ENCODE data around the gene BZW2.

The BZW2 gene

DNA sequence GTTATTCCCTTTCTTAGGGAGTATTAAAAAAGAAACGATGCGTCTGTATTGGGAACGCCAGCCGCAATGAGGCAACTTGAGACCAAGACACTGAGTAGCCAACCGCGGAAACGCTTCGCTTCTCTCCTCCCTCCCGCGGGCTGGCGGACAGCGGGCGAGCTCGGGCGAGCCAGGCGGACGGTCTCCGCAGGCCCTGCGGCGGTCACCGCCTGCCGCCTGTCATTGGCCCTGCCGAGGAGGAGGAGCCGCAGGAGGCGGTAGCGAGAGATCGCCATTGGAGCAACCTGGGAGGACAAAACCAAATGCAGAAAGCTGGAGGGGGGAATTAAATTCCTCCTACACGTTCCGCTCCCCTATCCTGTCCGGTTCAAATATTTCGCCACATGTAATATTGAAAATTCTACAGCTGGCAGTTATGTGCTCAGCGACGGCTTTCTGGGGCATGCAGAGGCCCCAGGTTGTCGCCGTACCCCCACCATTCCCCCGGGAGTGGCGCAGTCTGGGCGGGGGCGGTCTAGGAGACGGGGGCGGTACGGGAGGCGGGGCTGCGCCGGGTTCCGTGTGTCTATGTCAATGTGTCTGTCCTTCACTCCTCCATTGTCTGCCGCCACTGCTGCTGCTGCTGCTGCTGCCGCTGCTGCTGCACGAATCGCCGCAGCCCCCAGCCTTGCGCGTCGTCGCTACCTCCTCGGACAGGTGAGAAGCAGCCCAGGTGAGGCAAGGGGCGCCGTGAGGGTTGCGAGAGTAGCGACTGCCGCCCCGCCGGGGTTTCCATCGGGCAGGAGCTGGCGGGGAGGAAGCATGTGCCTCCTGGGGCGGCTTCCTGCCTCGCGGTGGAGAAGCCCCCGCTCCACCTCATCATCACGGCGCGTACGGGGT, at the start of gene BZW2, which contains the start of gene ANKMY2:
Gene BZW2, plus strand, starts transcription at position 589 of the 879 bp plus-strand sequence. CDS start 19,263 bp downstream, outside the sequence.
Gene ANKMY2, minus strand, starts transcription at position 162 of the 879 bp plus-strand sequence. CDS start 181 bp downstream, outside the sequence.
- peak; percentile 73 for DNase-seq

DNA sequence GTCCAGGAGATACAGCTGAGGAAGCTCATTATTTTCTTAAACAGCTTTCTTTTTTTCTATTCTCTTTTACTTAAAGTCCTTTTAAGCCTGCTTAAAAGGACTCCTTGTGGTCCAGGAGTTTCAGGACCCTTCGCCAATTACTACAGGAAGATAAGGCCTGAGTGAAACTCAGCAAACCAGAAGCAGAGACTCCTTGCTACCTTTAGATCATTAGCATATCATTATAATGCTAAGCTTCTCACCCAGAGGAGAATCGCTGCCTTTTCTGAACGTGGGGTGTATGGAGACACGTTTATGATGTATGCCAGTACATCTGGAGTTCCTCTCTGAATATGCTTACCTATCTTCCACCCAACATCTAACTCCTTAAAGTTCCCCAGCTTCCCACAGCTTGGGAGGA, 48.0 kb upstream of the BZW2 start:
- DNase-seq, result no peak

DNA sequence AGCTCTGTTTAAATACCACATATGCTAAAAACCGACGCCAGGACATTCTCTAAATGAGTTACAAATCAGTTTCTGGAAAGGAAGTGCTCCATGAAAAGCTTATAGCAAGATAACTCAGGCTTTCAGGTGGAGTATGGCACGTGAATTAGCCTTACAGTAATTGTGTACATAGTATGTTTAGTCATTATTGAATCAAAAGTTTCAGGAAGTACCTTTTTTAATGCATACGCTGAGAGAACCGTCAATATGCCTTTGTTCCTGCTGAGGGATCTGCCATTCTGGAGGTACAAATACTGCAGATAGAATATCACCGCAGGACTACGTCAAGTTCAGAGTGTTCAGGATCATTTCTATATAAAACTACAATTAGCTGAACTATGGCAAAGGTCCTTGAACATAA, 46.1 kb upstream of the BZW2 start:
- DNase-seq, result no peak

DNA sequence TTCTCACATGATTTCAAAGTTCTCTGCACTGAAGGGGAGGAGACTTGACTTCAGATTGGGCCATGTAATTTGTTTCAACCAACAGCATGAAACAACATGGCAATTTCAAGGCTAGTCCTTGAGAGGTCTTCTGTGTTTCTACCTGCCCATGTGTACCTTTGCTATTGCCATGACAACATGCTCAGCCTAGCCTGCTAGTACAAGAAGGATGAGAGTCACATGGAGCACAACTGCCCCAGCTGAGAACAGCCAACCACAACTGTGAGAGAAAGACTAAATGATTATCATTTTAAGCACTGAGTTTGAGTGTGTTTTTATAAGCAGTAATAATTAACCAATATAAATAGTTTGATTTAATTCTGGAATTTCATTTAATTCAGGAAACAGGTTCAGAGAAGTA, 42.3 kb upstream of the BZW2 start:
- no peak for DNase-seq

DNA sequence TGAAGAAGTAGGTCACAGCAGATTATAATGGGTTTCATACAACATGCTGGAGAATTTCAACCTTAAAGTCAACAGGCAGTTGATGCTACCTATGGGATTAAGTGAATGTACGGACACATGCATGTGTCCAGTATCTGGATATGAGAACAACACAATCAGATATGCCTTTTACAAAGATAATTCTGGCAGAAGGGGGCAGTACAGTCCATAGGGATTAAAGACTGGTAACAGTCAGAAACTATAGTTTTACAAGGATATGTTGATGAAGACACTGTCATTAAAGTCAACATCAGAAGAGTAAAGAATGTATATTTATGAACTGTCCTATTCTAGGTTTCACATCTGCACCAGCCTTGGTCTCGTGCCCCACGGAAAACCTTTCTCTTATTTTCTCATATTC, 41.9 kb upstream of the BZW2 start:
- DNase-seq, result no peak

DNA sequence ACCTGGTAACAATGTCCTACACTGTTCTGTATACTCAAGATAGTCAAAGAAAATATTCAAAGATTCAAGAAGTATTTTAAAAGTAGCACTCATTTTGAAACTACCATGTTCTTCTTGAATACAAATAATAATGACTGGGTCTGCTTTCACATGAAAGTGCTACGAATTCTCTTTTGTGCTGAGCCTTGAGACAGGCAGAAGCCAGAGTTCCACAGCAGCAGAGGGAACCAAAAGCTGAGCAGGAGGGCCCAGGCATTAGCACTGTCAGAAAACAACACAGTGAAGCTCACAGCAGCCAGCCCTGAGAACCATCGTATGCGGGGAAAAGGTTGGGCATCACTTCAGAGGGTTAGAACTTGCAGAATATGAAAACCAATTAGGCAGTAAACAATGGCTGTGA, 39.3 kb upstream of the BZW2 start:
- DNase-seq, result no peak

DNA sequence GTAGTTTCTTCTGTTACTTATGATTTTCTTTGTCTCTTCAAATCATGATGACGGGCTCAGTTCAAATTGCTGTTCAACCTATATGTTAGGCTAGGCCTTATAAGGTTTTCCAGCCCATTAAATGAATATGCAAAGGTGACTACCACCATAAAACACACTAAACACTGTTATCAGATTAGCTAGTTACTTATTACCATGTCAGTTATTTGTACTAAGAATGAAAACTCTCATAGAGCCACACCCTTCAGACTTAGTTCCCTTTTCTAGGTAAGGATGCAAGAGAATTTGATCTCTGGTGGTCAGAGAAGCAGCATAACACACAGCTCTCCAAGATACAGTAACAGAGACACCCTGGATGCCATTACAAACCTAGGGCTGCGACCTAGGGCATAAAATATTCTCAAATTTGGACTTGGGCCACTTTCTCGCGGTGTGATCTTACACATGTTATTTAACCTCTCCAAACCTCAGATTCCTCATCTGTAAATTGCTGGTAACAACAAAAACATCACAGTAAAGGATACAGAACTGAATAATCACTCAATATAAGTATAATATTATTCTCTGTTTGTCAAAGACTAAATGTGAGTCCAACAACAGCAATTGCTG, 36.0 kb upstream of the BZW2 start:
- no peak for DNase-seq

DNA sequence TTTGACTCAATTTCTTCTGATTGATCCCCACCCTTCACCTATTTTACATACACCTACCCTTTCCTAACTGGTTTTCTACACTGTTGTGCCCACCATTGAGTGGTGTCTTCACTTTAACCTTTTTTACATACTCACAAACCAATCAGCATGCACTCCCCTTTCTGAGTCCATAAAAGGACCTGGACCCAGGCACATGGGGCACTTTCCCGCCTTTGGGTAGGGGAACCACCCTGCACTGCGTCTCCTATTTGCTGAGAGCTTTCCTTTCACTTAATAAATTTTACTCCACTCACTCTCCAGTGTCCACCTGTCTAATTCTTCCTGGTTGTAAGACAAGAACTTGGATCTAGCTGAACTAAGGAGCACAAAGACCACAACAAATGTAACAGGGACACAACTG, 34.3 kb upstream of the BZW2 start:
- DNase-seq, result no peak

DNA sequence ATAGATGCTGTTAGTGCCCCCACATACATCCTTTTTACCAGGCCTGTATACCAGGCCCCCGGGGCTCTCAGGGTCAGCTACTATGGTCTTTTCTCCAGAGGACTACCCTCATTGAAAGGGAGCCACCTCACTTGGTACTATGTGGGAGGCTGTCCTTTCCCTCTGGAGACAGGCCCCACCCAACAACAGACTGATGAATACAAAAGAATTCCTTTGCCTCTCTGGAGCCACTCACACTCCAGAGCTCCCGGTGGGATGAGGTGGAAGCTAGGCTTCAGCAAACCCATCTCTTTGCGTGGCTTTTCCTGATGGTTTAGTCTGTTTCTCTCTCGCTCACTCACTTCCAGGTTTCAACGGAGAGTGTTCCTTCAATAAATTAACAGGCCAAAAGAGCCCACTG, 30.8 kb upstream of the BZW2 start:
- no peak for DNase-seq

DNA sequence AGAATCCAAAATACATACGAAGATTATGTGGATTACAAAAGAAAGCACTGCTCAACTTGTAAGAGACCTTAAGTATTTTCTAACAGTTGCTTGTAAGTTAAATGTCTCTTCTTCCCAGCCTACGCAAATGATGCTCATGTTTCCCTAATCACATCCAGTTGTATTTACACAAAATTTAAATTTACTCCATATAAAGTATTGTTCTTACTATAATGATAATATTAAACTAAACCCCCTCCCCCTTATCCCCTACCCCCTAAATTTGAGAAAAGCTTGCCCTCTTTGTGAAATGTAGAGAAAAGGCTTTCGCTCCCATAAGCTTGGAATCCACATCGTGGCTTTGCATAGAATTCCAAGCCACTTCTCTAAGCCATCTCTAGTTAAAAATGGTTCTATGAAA, 29.9 kb upstream of the BZW2 start:
- DNase-seq, result no peak

DNA sequence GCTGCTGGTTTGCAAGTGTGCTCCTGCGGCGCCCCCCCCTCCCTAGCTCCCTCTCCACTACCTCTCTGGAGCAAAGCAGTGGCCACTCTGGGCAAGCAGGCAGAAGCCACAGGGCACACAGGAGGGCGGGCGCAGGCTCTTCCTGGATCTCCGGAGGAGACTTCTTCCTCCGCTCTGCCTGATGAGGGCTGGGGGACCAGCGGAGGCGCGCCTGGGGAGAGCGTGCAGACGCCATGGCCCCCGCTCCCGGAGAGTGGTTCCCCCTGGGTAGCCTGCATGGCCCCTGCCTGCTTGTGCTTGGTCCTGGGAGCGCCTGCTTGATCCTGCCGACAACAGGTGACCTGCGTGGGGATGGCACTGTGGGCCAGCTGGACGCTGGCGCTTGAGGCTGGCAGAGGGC, 29.4 kb upstream of the BZW2 start:
- DNase-seq, result no peak

DNA sequence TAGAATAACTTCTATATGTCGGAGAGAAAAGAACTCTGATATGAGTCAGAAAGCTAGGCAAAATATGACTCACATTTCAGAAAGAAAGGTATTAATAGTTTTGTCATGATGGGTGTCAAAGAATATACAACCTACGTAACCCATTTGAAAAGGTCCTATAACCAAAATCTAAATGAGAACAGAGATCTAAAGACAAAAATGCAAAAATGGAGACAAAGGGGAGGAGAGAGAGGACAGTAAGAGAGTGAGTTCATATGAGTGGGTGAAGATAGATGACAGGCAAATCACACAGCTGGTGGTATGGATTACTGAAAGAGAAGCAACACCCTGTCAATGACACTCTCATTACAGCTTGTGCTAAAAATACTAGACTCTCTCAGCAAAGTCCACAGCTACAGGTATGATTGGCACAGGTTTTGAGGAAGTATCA, 26.0 kb upstream of the BZW2 start:
- DNase-seq, result no peak

DNA sequence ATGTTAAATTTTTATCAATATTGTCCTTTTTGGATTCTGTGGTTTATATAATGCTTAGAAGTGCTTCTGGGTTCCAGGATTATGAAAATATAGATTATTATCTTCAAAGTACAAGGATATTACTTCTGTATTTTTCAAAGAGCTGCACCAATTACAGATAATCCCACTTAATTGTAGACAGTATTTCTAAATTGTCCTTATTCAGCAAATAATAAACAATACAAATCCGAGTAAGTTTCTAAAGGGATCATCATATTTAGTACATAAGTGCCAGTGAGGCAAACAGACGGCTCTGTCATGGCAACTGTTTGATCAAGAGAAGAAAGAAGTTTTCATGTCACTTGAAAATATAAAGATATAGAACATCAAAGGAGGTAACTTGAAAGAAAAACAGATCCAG, 19.6 kb upstream of the BZW2 start:
- no peak for DNase-seq

DNA sequence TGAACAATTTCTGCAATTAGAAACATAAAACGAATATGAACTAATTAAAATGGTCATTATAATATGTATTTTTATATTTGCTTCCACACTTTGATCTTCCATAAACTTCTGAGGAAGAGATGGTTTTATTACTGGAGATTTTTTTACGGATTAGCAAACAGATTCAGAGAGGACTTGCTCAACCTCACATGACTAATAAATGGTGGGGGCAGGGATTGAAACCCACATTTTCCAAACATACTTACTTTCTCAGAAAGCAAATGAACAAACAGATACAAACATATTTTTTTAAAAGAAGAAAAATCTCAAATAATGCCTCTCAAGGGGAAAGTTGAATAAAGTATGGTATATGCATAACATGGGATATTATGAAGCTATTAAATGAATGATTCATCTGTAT, 18.7 kb upstream of the BZW2 start:
- DNase-seq, result no peak

DNA sequence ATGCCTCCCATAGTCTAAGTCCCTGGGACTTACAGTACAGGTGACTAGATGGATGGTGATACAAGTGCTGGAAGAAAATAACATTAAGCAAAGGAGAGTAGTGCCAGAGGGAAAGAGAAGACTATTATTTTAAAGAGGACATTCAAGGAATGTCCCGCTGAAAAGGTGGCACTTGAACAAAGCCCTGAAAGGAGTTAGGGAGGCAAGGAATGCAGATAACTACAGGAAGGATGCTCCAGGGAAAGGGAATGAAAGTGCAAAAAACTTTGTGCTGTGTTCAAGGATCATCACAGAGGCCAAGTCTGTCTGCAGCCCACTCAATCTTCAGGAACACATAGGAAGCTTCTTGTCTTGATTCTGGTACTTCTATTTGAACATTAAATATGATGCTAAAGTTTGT, 15.3 kb upstream of the BZW2 start:
- DNase-seq, result no peak

DNA sequence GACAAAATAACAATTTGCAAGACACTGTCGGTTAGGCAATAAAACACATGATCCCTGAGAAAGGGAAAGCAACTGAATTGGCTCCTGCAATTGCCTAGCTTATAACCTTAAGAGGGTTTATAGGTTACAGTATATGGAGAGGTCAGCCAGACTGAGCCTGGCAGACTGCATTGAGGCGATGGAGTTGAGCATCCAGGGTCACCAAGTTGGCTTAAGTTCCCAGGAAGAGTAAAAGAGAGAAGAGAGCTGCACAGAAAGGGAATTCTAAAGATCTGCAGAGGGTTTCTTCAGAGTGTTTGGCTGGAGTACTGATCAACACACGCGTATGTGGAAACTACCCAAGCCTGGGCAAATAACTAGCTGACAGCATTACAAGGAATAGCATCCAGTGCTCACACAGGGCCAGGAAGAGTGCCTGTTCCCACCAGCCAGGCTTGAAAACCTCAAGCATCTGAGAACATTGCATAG, 11.7 kb upstream of the BZW2 start:
- DNase-seq, result no peak

DNA sequence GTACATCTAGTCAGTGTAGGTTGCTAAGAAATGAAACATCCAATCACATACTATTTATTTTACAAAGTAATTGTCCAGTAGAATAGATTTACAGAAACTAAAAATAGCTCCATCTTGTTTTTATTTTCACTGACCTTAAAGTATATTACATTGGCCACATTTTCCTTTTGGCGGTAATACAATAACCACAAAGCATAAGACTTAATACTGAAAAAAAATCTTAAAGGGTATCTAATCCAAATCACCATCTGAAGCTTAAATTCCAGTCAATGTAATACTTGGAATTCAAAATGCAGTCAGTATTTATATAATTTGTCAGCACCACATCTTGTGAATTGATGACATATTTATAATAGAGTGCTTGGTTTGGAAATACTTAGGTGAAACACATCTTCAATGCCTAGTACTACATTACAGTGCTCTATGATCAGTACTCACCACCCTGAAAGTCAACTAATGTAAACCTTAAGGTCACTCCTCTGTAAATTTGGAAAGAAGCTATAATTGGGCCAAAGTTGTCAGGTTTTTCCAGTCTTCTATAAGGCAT, 9.4 kb upstream of the BZW2 start:
- DNase-seq, result no peak

DNA sequence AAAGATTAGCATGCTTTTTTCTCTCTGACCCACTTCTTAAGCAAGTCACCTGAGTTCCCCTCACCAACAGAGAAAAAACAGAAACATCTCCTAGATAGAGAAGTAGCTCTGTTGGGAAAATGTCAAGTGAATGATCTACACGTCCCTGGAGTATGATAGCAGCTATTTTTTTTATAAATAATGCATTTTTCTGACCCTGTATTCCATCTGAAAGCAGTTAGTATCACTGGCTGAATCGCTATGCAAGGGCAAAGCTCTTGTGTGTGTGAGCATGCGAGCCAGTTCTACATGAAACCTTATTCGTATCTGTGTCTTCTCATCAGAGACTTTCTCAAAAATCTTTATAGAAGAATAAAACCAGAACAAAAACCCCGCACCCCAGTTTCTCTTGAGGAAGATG, 8.6 kb upstream of the BZW2 start:
- DNase-seq, result no peak

DNA sequence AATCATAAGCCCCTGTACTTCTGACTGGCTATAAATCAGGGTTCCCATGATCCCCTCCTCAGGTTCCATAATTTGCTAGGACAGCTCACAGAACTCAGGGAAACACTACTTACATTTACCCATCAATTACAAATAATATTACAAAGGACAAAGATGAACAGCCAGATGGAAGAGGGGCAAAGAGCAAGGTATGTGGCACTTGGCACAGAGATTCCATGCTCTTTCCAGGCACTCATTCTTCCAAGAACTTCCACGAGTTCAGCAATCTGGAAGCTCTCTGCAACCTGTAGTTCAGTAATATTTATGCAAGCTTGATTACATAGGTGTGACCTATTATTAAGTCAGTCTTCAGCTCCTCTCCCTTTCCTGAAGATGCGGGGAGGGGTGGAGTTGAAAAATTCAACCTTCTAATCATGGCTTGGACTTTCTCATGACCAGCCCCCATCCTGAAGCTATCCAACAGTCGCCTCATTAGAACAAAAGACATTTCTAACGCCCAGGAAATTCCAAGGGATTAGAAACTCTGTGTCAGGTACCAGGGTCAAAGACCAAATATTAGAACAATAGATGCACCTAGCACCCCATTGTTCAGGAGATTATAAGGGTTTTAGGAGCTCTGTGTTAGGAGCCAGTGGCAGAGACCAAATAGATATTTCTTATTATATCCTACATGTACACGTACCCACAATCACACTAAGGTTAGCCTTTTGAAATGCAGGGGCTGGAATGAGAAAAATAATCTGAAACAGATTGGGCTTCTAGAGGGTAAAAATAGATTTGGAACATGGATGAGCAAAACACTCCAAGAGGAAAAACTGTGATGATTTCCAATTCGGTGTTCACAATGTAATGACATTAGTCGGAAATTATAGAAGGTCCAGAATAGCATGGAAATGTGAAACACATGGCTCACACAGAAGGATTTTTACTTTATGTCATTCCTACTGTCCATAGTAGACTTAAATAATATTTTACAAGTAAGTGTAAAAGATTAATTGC, 7.4 kb upstream of the BZW2 start:
- DNase-seq, result no peak

DNA sequence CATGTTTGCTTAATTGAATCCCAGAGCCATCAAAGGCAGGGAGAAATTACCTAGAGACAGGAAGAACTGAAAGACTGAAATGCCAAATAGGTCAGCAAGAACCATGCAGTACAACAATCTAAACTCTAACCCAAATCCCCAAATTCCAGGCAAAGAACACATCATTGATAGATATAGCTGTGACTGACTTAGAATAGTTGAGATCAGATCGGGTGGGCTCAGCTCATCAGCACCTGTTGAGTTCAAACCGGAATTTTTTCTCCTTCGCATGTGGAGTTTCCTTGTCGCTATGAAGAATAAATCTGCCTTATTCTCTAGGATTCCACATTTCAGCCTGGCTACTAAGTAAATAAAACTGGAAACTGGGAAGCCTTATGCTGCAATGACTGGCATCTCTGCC, 1.8 kb upstream of the BZW2 start:
- no peak for DNase-seq

DNA sequence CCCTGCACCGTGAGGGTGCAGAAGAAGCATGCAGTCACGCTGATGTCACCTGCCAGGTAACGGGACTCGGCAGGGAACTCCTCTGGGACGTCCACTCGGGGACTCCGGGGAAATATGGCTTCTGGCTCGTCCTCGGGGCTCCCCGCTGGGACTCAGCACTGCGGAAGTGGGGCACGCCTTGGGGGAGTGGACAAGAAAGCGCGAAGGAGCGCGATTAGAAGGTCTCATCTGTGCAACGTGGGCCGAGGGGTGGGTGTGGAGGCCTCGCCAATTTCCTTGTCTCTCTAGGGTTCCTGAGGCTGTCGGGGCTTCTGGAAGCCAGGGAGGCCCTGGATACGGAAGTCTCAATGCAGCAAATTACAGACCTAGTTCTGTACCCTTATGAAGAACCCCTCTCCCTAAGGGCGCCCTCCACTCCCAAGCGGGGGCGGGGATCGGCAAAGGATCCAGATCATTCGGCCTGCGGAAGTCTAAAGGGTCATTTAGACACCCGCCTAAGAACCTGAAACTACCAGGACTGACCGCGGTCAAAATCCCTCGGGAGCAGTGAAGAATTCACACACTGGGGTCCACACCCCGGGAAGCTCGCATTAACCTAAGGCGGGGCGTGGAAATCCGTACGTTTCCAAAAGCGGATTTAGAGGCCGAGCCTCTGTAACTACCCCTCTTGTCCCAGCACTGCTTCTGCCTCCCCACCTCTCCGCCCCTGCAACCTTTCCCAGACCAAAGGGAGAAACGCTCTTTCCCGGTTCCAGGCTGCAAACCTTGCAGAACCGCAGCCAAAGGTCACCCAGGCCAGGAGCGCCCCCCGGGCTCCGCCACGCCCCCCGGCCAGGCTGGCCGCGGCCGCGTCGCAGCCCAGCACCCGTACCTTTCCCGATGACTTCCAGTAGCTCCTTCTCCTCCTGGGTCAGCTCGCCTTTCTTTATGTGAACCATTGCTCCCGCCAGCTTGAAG, 1.1 kb upstream of the BZW2 start:
- no peak for DNase-seq

All from SIG-M5 (cell line).